HuH-7 (cell line): Measurements from ENCODE around the gene C3orf70.
A peak's percentile ranks its signal among the peaks of the same experiment; 100 is the strongest.

Experiments used
- DNase-seq: peaks from one replicate; pipeline ENCODE4 v3.0.0; 2011; ENCODE audit warnings: low spot score

Gene C3orf70

GRCh38 chr3:185084901-185085300 is 68.0 kb downstream of the C3orf70 start:
- no peak for DNase-seq

- DNase-seq: no peak
These were observed 68.5 kb downstream of the C3orf70 start for GRCh38 chr3:185084402-185084801.

GRCh38 chr3:185082829-185083228 is 70.0 kb downstream of the C3orf70 start:
- no peak for DNase-seq

- DNase-seq: no peak
These were observed 70.7 kb downstream of the C3orf70 start for GRCh38 chr3:185082149-185082548.

GRCh38 chr3:185081521-185081920 is 71.3 kb downstream of the C3orf70 start:
- no peak for DNase-seq

- DNase-seq: no peak
These were observed 73.2 kb downstream of the C3orf70 start for GRCh38 chr3:185079625-185080024.

GRCh38 chr3:185076219-185076618 is 76.6 kb downstream of the C3orf70 start:
- DNase-seq: no peak

- DNase-seq: no peak
These were observed 77.3 kb downstream of the C3orf70 start for GRCh38 chr3:185075547-185075946.

- DNase-seq: no peak
These were observed 81.5 kb downstream of the C3orf70 start for GRCh38 chr3:185071287-185071800.

GRCh38 chr3:185070491-185071286 is 82.2 kb downstream of the C3orf70 start:
- DNase-seq: peak; percentile 82

- DNase-seq: peak; percentile 59
These were observed 83.5 kb downstream of the C3orf70 start for GRCh38 chr3:185069037-185070030.

GRCh38 chr3:185067173-185067572 is 85.7 kb downstream of the C3orf70 start:
- no peak for DNase-seq

GRCh38 chr3:185066251-185066650 is 86.6 kb downstream of the C3orf70 start:
- no peak for DNase-seq

GRCh38 chr3:185065059-185065458 is 87.8 kb downstream of the C3orf70 start:
- DNase-seq: no peak

GRCh38 chr3:185063431-185063830 is 89.4 kb downstream of the C3orf70 start:
- DNase-seq: no peak

GRCh38 chr3:185062191-185062590 is 90.7 kb downstream of the C3orf70 start:
- no peak for DNase-seq

GRCh38 chr3:185060655-185061054 is 92.2 kb downstream of the C3orf70 start:
- DNase-seq: no peak

- no peak for DNase-seq
These were observed 93.1 kb downstream of the C3orf70 start for GRCh38 chr3:185059766-185060165.

- DNase-seq: no peak
These were observed 94.1 kb downstream of the C3orf70 start for GRCh38 chr3:185058796-185059195.

- no peak for DNase-seq
These were observed 95.0 kb downstream of the C3orf70 start for GRCh38 chr3:185057829-185058228.

GRCh38 chr3:185056908-185057307 is 96.0 kb downstream of the C3orf70 start:
- no peak for DNase-seq

- no peak for DNase-seq
These were observed 100.2 kb downstream of the C3orf70 start for GRCh38 chr3:185052631-185053030.

GRCh38 chr3:185051801-185052200 is 101.1 kb downstream of the C3orf70 start:
- no peak for DNase-seq
